Measurements from ENCODE around the gene DACH2. TPM values are rescaled to one million over a fixed set of nuclear protein-coding genes. Genes with fewer than 3 reads are reported as not detected.

Gene DACH2
- total RNA-seq, 2 experiments from 2014 or later, result not detected

DNA sequence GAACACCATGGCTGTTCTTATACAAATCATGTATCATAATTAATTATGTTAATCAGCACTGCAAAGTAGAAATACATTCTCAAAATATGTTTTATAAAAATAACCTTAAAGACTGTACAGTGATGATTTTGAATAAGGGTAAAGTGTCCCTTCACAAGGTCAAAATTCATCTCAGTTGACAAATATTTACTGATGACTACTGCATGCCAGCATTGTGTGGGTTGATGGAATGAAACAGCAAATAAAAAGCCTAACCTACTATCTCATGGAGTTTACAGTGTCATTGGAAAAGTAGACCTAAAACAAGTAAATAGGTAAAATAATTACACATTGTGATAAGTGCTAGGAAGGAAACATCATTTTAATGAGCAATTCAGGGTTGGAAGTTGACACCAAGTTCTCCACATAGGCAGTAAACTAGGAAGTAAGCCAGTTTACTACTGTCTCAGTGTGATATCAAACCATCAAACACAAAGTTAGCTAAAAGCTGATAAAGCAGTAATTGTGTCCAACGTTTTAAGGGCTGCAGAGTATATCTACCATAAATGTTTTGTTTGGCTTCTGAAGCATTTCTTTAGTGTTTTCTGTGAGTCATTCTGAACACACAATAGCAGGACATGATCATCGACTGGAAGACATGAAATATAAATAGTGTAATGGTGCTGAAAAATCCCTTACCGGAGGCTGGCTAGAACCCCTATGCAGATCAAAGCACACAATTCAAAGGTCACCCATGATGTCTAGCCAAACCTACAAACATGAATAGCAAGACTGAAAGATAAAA is 221.8 kb downstream of the DACH2 start:
- ChIA-PET CTCF (no interaction called here), POLR2A (no interaction called here)
- no peaks in the 10 kb centered on the region for H3K4me1 Mint-ChIP-seq
- no peak for DNase-seq
- H3K36me3 Mint-ChIP-seq (ENCODE audit: low read depth), result no peaks in the 10 kb centered on the region
- no peaks in the 10 kb centered on the region for H3K27me3 Mint-ChIP-seq
- no peaks in the 10 kb centered on the region for H3K9me3 Mint-ChIP-seq
- no peak overlapping the region for H3K4me3 Mint-ChIP-seq
- H3K27ac Mint-ChIP-seq, result no peak overlapping the region

DNA sequence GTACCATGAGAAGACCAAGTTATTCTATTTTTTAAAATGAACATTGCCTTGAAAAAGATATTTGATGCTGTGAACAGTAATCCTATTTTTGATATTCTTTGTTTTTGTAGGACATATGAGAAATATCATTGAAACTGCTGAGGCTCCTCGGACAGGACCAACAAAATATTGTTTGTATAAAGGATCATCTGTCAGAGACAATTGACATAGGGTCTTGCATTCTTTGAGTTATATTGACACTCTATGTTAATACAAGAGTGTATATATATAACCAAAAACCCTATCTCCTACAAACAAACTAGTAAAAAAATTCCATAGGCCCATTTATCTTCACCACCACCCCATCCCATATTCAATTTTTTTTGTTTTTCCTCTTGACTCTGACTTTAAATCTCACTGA is 222.7 kb downstream of the DACH2 start:
- no peak for DNase-seq
- Mint-ChIP-seq H3K27me3 (no peaks in the 10 kb centered on the region), H3K27ac (no peak overlapping the region), H3K4me1 (no peaks in the 10 kb centered on the region), H3K9me3 (no peaks in the 10 kb centered on the region), H3K4me3 (no peak overlapping the region), H3K36me3 (ENCODE audit: low read depth) (no peaks in the 10 kb centered on the region)
- ChIA-PET CTCF (no interaction called here), POLR2A (no interaction called here)

DNA sequence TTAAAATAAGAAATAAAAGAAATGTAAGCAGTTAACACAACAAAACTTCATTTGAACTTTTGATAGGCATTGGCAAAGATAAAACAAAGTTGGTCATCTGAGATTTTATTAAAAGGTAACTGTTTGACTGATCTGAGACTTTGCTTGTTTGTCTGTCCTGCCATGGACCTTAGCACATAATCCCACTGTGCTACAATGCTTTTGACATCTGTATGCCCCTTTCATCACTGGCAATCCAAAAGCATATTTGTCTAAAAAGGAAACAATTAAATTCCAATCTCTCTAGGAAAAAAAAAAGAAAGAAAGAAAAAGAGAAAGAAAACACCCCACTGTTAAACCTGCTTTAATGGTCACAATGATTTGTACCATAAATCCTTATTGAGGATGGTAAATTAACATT is 231.0 kb downstream of the DACH2 start:
- Mint-ChIP-seq H3K4me1 (no peaks in the 10 kb centered on the region), H3K36me3 (ENCODE audit: low read depth) (no peaks in the 10 kb centered on the region), H3K4me3 (no peak overlapping the region), H3K27ac (no peak overlapping the region), H3K27me3 (no peaks in the 10 kb centered on the region), H3K9me3 (no peaks in the 10 kb centered on the region)
- CTCF ChIA-PET, result no interaction called here
- no peak for DNase-seq
- POLR2A ChIA-PET, result no interaction called here

DNA sequence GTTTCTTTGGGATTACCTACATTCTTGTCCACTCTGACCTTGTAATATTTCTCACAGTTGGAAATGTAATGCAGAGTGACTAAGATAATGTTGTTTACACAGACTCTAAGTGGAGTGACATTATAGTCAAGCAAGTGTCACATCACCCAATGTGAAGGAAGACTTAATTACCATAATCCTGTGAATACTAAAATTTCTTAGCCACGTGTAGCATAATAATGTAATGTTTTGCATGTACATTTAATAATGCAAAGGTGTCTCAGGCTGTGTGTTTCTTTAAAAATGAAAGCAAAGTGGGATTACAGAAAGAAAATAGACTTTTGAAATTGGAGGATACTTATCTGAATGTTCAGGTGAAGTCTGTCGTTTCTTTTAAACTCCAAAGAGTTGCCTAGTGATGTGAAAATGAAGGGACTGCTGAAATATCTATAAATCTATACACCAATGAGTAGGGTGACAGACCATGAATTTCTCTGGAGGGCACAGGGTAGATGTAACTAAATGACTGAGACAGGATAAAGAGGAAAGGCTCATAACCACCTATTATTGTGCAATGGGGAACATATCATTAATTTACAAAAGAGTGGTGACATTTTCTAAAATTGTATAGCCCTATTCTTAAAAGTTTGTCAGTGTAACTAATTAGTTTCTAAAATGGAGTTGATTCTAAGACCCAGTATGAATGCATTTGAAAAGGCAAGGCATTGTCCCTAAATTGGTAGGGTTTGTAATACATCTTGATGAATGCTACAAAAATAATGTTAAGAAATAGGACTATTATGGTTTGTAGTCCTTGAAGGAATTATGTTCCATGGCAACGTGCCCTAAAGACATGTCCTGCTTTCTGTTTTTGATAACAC is 235.7 kb downstream of the DACH2 start:
- H3K36me3 Mint-ChIP-seq (ENCODE audit: low read depth), result no peaks in the 10 kb centered on the region
- no peaks in the 10 kb centered on the region for H3K27me3 Mint-ChIP-seq
- no peaks in the 10 kb centered on the region for H3K4me1 Mint-ChIP-seq
- no peaks in the 10 kb centered on the region for H3K9me3 Mint-ChIP-seq
- no peak for DNase-seq
- H3K27ac Mint-ChIP-seq, result no peak overlapping the region
- ChIA-PET POLR2A (no interaction called here), CTCF (no interaction called here)
- H3K4me3 Mint-ChIP-seq, result no peak overlapping the region

DNA sequence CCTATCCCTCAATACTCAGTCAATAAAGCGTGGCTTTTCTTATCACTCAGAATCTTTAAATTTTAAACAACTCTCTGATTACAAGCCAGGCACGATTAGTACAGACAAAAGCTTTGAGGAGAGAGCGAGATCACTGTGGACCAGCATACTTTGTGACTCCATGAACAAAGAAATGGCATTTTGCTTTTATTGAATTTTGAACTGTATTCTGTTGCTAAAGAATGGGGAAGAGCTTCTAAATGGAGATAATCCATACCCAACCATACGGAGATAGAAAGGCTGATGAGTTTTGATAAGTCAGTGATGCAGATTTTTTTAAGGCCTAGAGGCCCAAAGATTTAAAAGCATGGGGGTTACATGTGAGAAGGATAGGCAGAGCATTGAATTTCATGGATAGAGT is 259.1 kb downstream of the DACH2 start:
- Mint-ChIP-seq H3K9me3 (peaks cover 5% of the 10 kb centered on the region), H3K4me1 (no peaks in the 10 kb centered on the region), H3K36me3 (ENCODE audit: low read depth) (no peaks in the 10 kb centered on the region), H3K27me3 (no peaks in the 10 kb centered on the region), H3K27ac (no peak overlapping the region), H3K4me3 (no peak overlapping the region)
- no peak for DNase-seq
- ChIA-PET POLR2A (no interaction called here), CTCF (no interaction called here)

DNA sequence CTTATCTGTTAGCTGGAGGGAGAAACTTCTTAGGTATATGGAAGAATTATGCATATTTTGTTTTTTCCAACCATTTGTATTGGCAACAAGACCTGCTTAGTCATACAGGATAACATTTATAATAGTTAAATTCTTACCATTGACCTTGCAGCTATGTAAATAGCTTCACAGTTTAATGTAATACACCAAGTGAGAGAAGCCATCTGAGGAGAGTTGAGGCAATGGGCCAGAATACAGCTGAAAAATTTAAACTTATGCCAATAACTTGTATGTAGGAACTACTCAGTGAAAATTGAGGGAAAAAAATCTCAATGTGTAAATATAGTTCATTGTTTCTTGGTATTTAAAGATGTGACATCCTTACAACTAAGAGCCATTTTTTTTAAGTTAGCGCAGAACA is 273.5 kb downstream of the DACH2 start:
- CTCF ChIA-PET, result no interaction called here
- POLR2A ChIA-PET, result no interaction called here
- Mint-ChIP-seq H3K9me3 (no peaks in the 10 kb centered on the region), H3K4me3 (no peak overlapping the region), H3K36me3 (ENCODE audit: low read depth) (no peaks in the 10 kb centered on the region), H3K4me1 (no peaks in the 10 kb centered on the region), H3K27ac (no peak overlapping the region), H3K27me3 (no peaks in the 10 kb centered on the region)
- no peak for DNase-seq

DNA sequence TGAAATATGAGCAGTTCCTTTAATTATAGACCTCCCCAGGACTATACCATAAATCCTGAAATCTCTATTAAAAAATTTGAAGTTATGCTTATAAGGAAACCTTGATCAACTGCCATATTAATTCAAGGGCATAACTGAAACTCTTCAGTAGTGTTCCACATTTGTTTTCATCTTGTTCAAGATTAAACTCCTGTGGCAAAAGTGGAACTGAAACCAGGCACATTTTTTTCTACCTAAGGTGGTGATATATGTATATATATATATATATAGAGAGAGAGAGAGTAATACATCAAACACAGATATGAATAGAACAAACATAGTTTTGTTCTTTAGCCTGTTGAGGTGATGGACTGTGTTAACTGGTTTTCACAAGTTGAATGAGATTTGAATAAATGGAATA is 287.9 kb downstream of the DACH2 start:
- Mint-ChIP-seq H3K4me3 (no peak overlapping the region), H3K27ac (no peak overlapping the region), H3K27me3 (no peaks in the 10 kb centered on the region), H3K4me1 (no peaks in the 10 kb centered on the region), H3K9me3 (no peaks in the 10 kb centered on the region), H3K36me3 (ENCODE audit: low read depth) (no peaks in the 10 kb centered on the region)
- POLR2A ChIA-PET, result no interaction called here
- DNase-seq, result no peak
- CTCF ChIA-PET, result no interaction called here

DNA sequence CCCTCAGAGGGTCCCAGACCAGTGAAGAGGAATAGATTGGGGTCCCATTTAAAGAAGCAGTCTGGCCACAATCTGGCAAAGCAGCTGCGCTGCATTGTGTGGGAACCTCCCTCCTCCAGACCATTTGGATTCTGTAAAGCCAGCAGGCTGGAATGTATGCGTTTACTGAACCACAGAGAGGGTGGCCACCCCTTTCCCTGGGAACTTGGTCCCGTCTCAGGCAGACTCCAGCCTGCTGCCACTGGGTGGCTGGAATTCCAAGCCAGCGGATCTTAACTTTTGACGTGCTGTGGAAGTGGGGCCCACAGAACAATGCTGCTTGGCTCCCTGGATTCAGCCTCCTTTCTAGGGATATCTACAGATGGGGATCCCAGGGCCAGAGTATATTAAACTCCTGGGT is 307.2 kb downstream of the DACH2 start:
- Mint-ChIP-seq H3K9me3 (peaks cover 3% of the 10 kb centered on the region), H3K36me3 (ENCODE audit: low read depth) (no peaks in the 10 kb centered on the region), H3K4me3 (no peak overlapping the region), H3K27ac (no peak overlapping the region), H3K4me1 (no peaks in the 10 kb centered on the region), H3K27me3 (no peaks in the 10 kb centered on the region)
- ChIA-PET CTCF (no interaction called here), POLR2A (no interaction called here)
- DNase-seq, result no peak

DNA sequence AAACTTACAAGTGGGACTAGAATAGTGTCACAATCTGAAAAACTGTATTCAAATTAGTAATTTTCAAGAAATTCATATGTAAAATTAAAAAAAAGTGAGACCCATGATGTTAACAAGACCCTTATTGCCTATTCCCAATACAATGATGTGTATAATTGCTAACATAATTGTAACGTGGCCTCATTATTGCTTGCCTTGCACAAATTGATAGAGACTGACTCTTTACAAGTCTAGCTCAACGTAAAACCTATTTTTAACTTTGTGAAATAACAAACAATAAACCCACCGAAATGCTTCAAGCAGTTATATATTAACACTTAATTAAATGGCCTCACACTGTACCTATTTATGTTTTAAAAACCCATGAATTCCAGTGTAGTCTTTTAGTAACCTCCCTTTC is 312.5 kb downstream of the DACH2 start:
- H3K27me3 Mint-ChIP-seq, result no peaks in the 10 kb centered on the region
- no peak for DNase-seq
- no peaks in the 10 kb centered on the region for H3K4me1 Mint-ChIP-seq
- ChIA-PET CTCF (no interaction called here), POLR2A (no interaction called here)
- no peak overlapping the region for H3K4me3 Mint-ChIP-seq
- no peaks in the 10 kb centered on the region for H3K36me3 Mint-ChIP-seq (ENCODE audit: low read depth)
- no peak overlapping the region for H3K27ac Mint-ChIP-seq
- H3K9me3 Mint-ChIP-seq, result no peaks in the 10 kb centered on the region

DNA sequence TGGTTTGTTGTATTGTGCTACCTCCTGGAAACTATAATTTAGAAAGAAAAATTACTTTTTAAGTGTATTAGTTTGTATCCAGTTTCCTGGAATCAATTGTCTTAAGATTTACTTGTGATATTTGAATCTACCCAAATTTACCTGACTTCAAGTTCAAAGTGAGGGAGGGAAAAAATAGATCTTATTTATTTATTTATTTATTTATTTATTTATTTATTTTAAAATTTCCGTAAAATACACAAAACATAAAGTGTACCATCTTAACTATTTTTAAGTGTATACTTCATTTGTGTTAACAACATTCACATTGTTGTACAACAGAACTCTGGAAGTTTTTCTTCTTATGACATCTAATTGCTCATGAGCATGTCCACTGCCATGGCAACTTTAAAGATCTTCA is 356.0 kb downstream of the DACH2 start:
- no peak for DNase-seq
- H3K27ac Mint-ChIP-seq, result no peak overlapping the region
- ChIA-PET CTCF (no interaction called here), POLR2A (no interaction called here)
- H3K4me1 Mint-ChIP-seq, result no peaks in the 10 kb centered on the region
- no peak overlapping the region for H3K4me3 Mint-ChIP-seq
- H3K9me3 Mint-ChIP-seq, result no peaks in the 10 kb centered on the region
- H3K27me3 Mint-ChIP-seq, result no peaks in the 10 kb centered on the region
- no peaks in the 10 kb centered on the region for H3K36me3 Mint-ChIP-seq (ENCODE audit: low read depth)

DNA sequence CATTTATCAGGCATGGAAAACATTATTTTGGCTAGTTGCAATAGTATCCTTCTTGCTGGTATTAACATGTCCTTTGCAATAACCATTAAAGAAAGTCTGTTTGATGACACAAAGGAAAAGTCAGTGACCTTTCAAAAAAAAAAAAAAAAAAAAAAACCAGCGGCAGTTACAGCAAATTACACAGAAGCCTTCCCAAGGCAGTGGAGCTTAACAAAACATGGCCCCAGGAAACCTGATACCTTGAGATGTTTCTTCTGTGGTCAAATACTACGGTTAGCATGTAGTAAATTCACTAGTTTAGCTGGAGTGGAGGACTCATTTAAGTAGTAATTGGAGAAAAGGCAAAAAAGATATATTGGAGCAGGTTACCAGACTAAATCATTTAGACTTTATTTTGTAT is 359.1 kb downstream of the DACH2 start:
- no peak overlapping the region for H3K4me3 Mint-ChIP-seq
- ChIA-PET CTCF (no interaction called here), POLR2A (no interaction called here)
- DNase-seq, result no peak
- H3K36me3 Mint-ChIP-seq (ENCODE audit: low read depth), result no peaks in the 10 kb centered on the region
- H3K4me1 Mint-ChIP-seq, result no peaks in the 10 kb centered on the region
- H3K9me3 Mint-ChIP-seq, result no peaks in the 10 kb centered on the region
- no peak overlapping the region for H3K27ac Mint-ChIP-seq
- H3K27me3 Mint-ChIP-seq, result no peaks in the 10 kb centered on the region

DNA sequence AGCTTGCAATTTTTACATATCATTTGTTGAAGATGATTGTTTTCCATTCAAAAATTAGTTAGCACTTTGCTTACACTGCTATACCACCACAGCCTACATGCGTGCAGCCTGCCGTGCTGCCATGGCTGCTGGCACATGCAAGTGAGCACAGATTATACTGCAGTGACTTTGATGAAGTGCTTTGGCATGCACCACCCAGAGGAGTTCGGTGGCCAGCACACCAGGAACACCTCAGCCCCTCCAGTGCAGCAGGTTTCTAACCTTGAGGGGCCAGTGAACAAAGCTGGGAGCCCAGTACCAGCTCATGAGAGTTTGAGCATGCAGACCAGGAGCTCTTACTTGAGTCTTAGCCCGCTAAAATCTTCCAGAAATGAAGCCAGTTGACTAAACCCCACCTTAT is 431.5 kb downstream of the DACH2 start:
- CTCF ChIA-PET, result interaction anchor here (0.6 kb wide), 1 partner anchor 1620 kb away, joined by 3 read pairs; no protein-coding TSS in a partner anchor

DNA sequence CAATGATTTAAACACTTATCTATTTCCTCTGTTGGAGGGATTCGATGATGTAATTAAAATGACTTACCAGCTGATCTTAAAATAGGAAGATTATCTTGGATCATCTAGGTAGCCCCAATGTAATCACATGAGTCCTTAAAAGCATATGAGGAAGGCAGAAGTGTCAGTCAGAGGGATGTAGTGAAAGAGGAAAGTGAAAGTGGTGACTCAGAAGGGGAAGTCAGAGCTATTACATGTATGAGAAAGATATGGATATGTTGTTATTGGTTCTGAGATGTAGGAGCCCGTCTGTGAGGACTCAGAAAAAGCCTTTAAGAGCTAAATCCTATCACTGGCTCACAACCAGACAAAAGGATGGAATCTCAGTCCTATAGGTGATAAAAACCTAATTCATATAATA is 456.4 kb downstream of the DACH2 start:
- Mint-ChIP-seq H3K9me3 (no peaks in the 10 kb centered on the region), H3K4me3 (no peak overlapping the region), H3K4me1 (no peaks in the 10 kb centered on the region), H3K27me3 (no peaks in the 10 kb centered on the region), H3K36me3 (ENCODE audit: low read depth) (no peaks in the 10 kb centered on the region), H3K27ac (no peak overlapping the region)
- CTCF ChIA-PET, result no interaction called here
- POLR2A ChIA-PET, result no interaction called here
- no peak for DNase-seq

More for the DNA sequence above, 431.5 kb downstream of the DACH2 start:
- Mint-ChIP-seq H3K27me3 (no peaks in the 10 kb centered on the region), H3K36me3 (ENCODE audit: low read depth) (no peaks in the 10 kb centered on the region), H3K4me3 (no peak overlapping the region), H3K27ac (no peak overlapping the region), H3K4me1 (no peaks in the 10 kb centered on the region), H3K9me3 (no peaks in the 10 kb centered on the region)
- DNase-seq, result no peak
- POLR2A ChIA-PET, result no interaction called here

DNA sequence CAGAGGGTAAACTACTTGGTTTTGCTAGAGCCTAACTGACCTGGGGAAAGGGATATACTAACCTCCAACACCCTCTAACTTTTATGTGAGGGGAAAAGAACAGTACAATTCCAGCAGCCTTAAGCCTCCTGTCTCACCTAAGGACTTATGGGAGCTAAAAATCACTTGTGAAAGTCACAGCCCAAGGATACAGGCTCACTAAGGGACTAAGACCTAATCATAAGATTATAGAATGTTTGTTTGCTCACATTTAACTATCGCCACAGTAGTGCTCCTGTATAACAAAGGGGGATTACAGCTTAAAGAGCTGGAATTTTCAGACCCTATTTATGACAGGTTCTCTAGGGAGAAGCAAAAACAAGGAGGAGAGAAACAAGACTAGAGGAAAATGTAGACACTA is 548.7 kb downstream of the DACH2 start:
- Mint-ChIP-seq H3K36me3 (ENCODE audit: low read depth) (no peaks in the 10 kb centered on the region), H3K9me3 (no peaks in the 10 kb centered on the region), H3K4me3 (no peak overlapping the region), H3K27ac (no peak overlapping the region), H3K27me3 (no peaks in the 10 kb centered on the region), H3K4me1 (no peaks in the 10 kb centered on the region)
- POLR2A ChIA-PET, result no interaction called here
- no peak for DNase-seq
- CTCF ChIA-PET, result no interaction called here

All from activated CD4-positive, alpha-beta T cell treated with anti-CD3 and anti-CD28 coated beads, Interleukin-2, amount 10 ng/mL, durations not matched to agents 7 days and 5 days (primary cell).